SK-N-MC (cell line): ENCODE measurements around the gene ADGRL3.

Experiments used
- EZH2 ChIP-seq: fragments of 200-600 bp; sonication (generic); IDR thresholded peaks from one replicate; pipeline ENCODE4 v1.6.1; 2017; ENCODE audit warnings: antibody characterized with exemption
- POLR2AphosphoS5 ChIP-seq: IDR thresholded peaks from 2 replicates; pipeline ENCODE4 v1.6.1; 2012; ENCODE audit warnings: mild to moderate bottlenecking, low read depth, low read length, borderline replicate concordance

DNA sequence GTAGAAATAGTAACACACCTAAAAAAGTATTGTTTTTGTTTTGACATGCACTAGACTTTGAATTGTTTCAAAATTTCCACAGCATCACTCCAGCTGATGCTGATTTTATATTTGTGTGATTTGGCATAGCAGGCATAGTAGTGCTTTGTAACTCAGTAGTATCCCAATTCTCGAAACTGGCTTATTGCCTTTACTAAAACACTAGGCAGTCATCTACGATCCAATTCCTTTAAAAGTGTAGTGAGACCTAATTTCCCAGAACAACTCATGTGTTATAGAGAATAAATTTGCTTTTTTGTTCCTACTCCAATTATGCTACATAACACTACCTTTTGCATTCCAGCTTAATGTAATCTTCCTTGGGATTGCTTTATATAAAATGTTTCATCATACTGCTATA is 797.7 kb downstream of the ADGRL3 start:
- no peak for TF ChIP-seq POLR2AphosphoS5
- TF ChIP-seq EZH2 = no peak
